ENCODE measurements around the gene MRC2. TPM values are rescaled to one million over a fixed set of nuclear protein-coding genes. Genes with fewer than 3 reads are reported as not detected.

MRC2 gene
- total and polyA plus RNA-seq, 2 of the 13 experiments (the other 11 are each of a cell fraction or from before 2014, with no cell fraction given): not detected

- TF ChIP-seq HINFP (CRISPR knock-in tag; IDR thresholded peaks at IDR 0.05; ENCODE audit: low read depth) (no peak), ZNF605 (CRISPR knock-in tag; IDR thresholded peaks at IDR 0.05) (no peak), ZNF841 (CRISPR knock-in tag; IDR thresholded peaks at IDR 0.05; ENCODE audit: borderline replicate concordance) (no peak), KLF12 (CRISPR knock-in tag; IDR thresholded peaks at IDR 0.05; ENCODE audit: borderline replicate concordance) (no peak), SNAPC5 (CRISPR knock-in tag; IDR thresholded peaks at IDR 0.05; ENCODE audit: borderline replicate concordance) (no peak), XRCC5 (optimal IDR thresholded peaks at IDR 0.05; ENCODE audit: low read length) (no peak), ZNF335 (CRISPR knock-in tag; IDR thresholded peaks at IDR 0.05) (no peak), ZBTB8A (CRISPR knock-in tag; IDR thresholded peaks at IDR 0.05; ENCODE audit: borderline replicate concordance, low read depth) (no peak), KMT2A (CRISPR knock-in tag; IDR thresholded peaks at IDR 0.05) (no peak)
- TF ChIP-seq, protein P1, sequence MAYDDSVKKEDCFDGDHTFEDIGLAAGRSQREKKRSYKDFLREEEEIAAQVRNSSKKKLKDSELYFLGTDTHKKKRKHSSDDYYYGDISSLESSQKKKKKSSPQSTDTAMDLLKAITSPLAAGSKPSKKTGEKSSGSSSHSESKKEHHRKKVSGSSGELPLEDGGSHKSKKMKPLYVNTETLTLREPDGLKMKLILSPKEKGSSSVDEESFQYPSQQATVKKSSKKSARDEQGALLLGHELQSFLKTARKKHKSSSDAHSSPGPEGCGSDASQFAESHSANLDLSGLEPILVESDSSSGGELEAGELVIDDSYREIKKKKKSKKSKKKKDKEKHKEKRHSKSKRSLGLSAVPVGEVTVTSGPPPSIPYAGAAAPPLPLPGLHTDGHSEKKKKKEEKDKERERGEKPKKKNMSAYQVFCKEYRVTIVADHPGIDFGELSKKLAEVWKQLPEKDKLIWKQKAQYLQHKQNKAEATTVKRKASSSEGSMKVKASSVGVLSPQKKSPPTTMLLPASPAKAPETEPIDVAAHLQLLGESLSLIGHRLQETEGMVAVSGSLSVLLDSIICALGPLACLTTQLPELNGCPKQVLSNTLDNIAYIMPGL (CRISPR knock-in tag; IDR thresholded peaks at IDR 0.05; ENCODE audit: borderline replicate concordance in 1 of 2, low read depth in 1 of 2): no peak
- TF ChIP-seq, protein P2, sequence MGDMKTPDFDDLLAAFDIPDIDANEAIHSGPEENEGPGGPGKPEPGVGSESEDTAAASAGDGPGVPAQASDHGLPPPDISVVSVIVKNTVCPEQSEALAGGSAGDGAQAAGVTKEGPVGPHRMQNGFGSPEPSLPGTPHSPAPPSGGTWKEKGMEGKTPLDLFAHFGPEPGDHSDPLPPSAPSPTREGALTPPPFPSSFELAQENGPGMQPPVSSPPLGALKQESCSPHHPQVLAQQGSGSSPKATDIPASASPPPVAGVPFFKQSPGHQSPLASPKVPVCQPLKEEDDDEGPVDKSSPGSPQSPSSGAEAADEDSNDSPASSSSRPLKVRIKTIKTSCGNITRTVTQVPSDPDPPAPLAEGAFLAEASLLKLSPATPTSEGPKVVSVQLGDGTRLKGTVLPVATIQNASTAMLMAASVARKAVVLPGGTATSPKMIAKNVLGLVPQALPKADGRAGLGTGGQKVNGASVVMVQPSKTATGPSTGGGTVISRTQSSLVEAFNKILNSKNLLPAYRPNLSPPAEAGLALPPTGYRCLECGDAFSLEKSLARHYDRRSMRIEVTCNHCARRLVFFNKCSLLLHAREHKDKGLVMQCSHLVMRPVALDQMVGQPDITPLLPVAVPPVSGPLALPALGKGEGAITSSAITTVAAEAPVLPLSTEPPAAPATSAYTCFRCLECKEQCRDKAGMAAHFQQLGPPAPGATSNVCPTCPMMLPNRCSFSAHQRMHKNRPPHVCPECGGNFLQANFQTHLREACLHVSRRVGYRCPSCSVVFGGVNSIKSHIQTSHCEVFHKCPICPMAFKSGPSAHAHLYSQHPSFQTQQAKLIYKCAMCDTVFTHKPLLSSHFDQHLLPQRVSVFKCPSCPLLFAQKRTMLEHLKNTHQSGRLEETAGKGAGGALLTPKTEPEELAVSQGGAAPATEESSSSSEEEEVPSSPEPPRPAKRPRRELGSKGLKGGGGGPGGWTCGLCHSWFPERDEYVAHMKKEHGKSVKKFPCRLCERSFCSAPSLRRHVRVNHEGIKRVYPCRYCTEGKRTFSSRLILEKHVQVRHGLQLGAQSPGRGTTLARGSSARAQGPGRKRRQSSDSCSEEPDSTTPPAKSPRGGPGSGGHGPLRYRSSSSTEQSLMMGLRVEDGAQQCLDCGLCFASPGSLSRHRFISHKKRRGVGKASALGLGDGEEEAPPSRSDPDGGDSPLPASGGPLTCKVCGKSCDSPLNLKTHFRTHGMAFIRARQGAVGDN (CRISPR knock-in tag; IDR thresholded peaks at IDR 0.05): no peak
Observed at GRCh38 chr17:62676952-62677596, 49.6 kb downstream of the MRC2 start (continued).

All from HepG2 (cell line).